ENCODE measurements around the gene KPNA1. TPM values are rescaled to one million over a fixed set of nuclear protein-coding genes. Genes with fewer than 3 reads are reported as not detected.

Gene KPNA1
- total RNA-seq, 3 donors from 2014 or later (not counting 1 experiment from before 2014, with no cell fraction given) = 62.3 to 67.1 (median 63.1) TPM

DNA sequence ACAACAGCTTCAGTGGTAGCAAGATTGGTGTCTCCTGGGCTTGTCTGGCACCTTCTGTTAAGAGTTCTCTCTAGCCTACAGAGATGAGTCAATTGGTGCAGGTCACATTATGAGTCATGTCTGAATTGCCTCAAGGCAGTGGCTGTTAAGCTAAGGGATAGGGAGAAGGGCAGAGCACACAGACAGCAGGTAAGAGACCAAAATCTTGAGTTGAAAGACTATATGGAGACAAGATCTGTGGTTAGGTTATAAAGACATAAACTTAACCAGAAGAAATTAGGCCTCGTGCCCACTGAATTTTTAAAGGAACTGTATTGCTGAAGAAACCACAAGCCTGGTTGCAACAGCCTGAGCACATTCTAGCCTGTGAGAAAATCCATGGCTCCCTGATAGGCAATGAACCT lies 19.2 kb upstream of the KPNA1 start:
- no peak overlapping the region for H3K4me3 Mint-ChIP-seq
- peak in 1 of 3 donors; percentile 49 for ATAC-seq

DNA sequence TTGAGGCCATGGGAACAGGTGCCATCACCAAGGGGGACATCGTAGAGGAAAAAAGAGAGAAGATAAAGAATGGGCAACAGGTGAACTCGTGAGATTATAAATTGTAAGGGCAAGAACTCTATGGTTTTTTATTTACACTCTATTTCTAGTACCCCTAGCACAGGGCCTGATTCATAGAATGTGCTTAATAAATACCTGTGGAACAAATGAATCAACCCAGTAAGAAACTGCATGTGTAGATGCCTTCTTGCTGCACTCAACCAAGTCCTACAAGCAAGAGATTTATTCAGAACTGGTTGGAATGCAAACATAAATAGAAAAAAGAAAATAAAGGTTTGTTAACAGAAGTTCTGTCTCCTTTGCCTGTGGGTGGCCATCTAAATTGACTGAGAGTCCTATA lies 18.7 kb upstream of the KPNA1 start:
- Histone ChIP-seq H3K27me3 (ENCODE audit: control insufficient read depth, insufficient read depth, low read length) (no peaks in the 10 kb centered on the region), H3K4me3 (ENCODE audit: low read length) (no peak overlapping the region), H3K9me3 (ENCODE audit: control insufficient read depth, insufficient read depth, low read length) (no peaks in the 10 kb centered on the region), H3K4me1 (ENCODE audit: control insufficient read depth, insufficient read depth, low read length) (no peaks in the 10 kb centered on the region), H3K36me3 (ENCODE audit: control insufficient read depth, insufficient read depth, low read length) (peaks cover 82% of the 10 kb centered on the region), H3K27ac (ENCODE audit: low read length) (no peak overlapping the region)
- DNase-seq (no peak), ATAC-seq (no peak)
- no peak overlapping the region for H3K4me3 Mint-ChIP-seq
- H3K27me3 Mint-ChIP-seq (ENCODE audit: low read depth in 2 of 2) = no peaks in the 10 kb centered on the region
- no peaks in the 10 kb centered on the region for H3K9me3 Mint-ChIP-seq
- H3K4me1 Mint-ChIP-seq = peaks cover 5 to 6% of the 10 kb centered on the region in 2 donors
- WGBS (ENCODE audit: insufficient coverage) = 82% methylated on average over 1 of the region's 2 CpGs
- peak overlapping the region in 1 of 2 donors; percentile 11 for H3K27ac Mint-ChIP-seq
- peaks cover 23% of the 10 kb centered on the region for H3K36me3 Mint-ChIP-seq
- TF ChIP-seq, protein P1, sequence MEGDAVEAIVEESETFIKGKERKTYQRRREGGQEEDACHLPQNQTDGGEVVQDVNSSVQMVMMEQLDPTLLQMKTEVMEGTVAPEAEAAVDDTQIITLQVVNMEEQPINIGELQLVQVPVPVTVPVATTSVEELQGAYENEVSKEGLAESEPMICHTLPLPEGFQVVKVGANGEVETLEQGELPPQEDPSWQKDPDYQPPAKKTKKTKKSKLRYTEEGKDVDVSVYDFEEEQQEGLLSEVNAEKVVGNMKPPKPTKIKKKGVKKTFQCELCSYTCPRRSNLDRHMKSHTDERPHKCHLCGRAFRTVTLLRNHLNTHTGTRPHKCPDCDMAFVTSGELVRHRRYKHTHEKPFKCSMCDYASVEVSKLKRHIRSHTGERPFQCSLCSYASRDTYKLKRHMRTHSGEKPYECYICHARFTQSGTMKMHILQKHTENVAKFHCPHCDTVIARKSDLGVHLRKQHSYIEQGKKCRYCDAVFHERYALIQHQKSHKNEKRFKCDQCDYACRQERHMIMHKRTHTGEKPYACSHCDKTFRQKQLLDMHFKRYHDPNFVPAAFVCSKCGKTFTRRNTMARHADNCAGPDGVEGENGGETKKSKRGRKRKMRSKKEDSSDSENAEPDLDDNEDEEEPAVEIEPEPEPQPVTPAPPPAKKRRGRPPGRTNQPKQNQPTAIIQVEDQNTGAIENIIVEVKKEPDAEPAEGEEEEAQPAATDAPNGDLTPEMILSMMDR (IDR thresholded peaks at IDR 0.05) = no peak
- intact Hi-C loops (cut with micrococcal nuclease) = no loop called here

More for the DNA sequence above, 19.2 kb upstream of the KPNA1 start:
- H3K9me3 Mint-ChIP-seq = no peaks in the 10 kb centered on the region
- no peak for DNase-seq
- Histone ChIP-seq H3K4me1 (ENCODE audit: control insufficient read depth, insufficient read depth, low read length) (no peaks in the 10 kb centered on the region), H3K27ac (ENCODE audit: low read length) (no peak overlapping the region), H3K36me3 (ENCODE audit: control insufficient read depth, insufficient read depth, low read length) (peaks cover 83% of the 10 kb centered on the region), H3K27me3 (ENCODE audit: control insufficient read depth, insufficient read depth, low read length) (no peaks in the 10 kb centered on the region), H3K9me3 (ENCODE audit: control insufficient read depth, insufficient read depth, low read length) (no peaks in the 10 kb centered on the region), H3K4me3 (ENCODE audit: low read length) (no peak overlapping the region)
- 29% methylated on average over 1 of the region's 1 CpG for WGBS (ENCODE audit: insufficient coverage)
- no peaks in the 10 kb centered on the region for H3K27me3 Mint-ChIP-seq (ENCODE audit: low read depth in 2 of 2)
- peaks cover 26% of the 10 kb centered on the region for H3K36me3 Mint-ChIP-seq
- TF ChIP-seq, protein P1 (IDR thresholded peaks at IDR 0.05) = no peak
- H3K27ac Mint-ChIP-seq = no peak overlapping the region
- H3K4me1 Mint-ChIP-seq = peaks cover 6 to 9% of the 10 kb centered on the region in 2 donors
- intact Hi-C loops (cut with micrococcal nuclease) = no loop called here

DNA sequence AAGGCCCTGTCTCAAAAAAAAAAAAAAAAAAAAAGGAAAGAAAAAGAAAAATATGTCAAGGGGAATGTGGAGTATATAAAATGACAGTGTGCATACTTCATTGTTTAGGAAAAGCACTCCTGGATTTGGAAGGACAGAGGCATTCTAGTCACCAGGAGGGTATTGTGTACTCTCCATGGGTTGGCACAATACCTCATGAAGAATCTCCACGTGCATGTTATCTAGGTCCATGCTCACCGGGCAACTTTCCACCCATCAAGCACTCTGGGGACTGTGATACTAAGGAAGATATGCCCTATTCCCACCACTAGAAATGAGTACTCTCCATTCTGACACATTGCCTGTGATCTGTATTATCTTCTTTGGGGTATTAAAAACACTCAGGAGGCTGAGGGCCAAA lies 15.4 kb upstream of the KPNA1 start:
- no peaks in the 10 kb centered on the region for H3K4me1 ChIP-seq (ENCODE audit: control insufficient read depth, insufficient read depth, low read length)
- intact Hi-C loops (cut with micrococcal nuclease) = no loop called here
- no peak overlapping the region for H3K27ac ChIP-seq (ENCODE audit: low read length)
- TF ChIP-seq, protein P1 (IDR thresholded peaks at IDR 0.05) = no peak
- 93% methylated on average over 2 of the region's 2 CpGs for WGBS (ENCODE audit: insufficient coverage)
- no peaks in the 10 kb centered on the region for H3K4me1 Mint-ChIP-seq
- H3K36me3 Mint-ChIP-seq = peaks cover 10% of the 10 kb centered on the region
- no peak overlapping the region for H3K4me3 ChIP-seq (ENCODE audit: low read length)
- no peaks in the 10 kb centered on the region for H3K9me3 Mint-ChIP-seq
- ATAC-seq = no peak
- H3K27me3 ChIP-seq (ENCODE audit: control insufficient read depth, insufficient read depth, low read length) = no peaks in the 10 kb centered on the region
- no peaks in the 10 kb centered on the region for H3K27me3 Mint-ChIP-seq (ENCODE audit: low read depth in 2 of 2)
- H3K9me3 ChIP-seq (ENCODE audit: control insufficient read depth, insufficient read depth, low read length) = no peaks in the 10 kb centered on the region
- no peak overlapping the region for H3K4me3 Mint-ChIP-seq
- DNase-seq = no peak
- peaks cover 58% of the 10 kb centered on the region for H3K36me3 ChIP-seq (ENCODE audit: control insufficient read depth, insufficient read depth, low read length)
- H3K27ac Mint-ChIP-seq = peak overlapping the region in 1 of 2 donors; percentile 62

DNA sequence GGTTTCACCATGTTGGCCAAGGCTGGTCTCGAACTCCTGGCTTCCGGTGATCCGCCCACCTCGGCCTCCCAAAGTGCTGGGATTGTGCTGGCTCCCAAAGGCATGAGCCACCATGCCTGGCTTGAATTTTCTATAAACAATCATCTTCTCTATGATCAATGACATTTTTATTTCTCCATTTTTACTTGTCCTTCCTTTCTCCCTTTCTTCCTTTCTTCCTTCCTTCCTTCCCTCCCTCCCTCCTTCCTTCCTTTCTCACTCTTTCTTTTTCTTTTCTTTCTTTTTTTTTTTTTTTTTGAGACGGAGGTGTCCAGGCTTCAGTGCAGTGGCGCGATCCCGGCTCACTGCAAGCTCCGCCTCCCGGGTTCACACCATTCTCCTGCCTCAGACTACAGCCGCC lies 8.6 kb upstream of the KPNA1 start:
- WGBS (ENCODE audit: insufficient coverage) = 99% methylated on average over 4 of the region's 11 CpGs
- H3K4me3 Mint-ChIP-seq = no peak overlapping the region
- H3K9me3 Mint-ChIP-seq = no peaks in the 10 kb centered on the region
- intact Hi-C loops (cut with micrococcal nuclease) = no loop called here
- H3K27ac Mint-ChIP-seq = no peak overlapping the region
- TF ChIP-seq, protein P1 (IDR thresholded peaks at IDR 0.05) = no peak
- peaks cover 7% of the 10 kb centered on the region for H3K36me3 ChIP-seq (ENCODE audit: control insufficient read depth, insufficient read depth, low read length)
- DNase-seq (no peak), ATAC-seq (no peak)
- no peaks in the 10 kb centered on the region for H3K4me1 Mint-ChIP-seq
- no peaks in the 10 kb centered on the region for H3K27me3 ChIP-seq (ENCODE audit: control insufficient read depth, insufficient read depth, low read length)
- H3K9me3 ChIP-seq (ENCODE audit: control insufficient read depth, insufficient read depth, low read length) = no peaks in the 10 kb centered on the region
- H3K4me3 ChIP-seq (ENCODE audit: low read length) = no peak overlapping the region
- peaks cover 0 to 4% of the 10 kb centered on the region in 2 donors for H3K27me3 Mint-ChIP-seq (ENCODE audit: low read depth in 2 of 2)
- H3K36me3 Mint-ChIP-seq = no peaks in the 10 kb centered on the region
- no peak overlapping the region for H3K27ac ChIP-seq (ENCODE audit: low read length)
- no peaks in the 10 kb centered on the region for H3K4me1 ChIP-seq (ENCODE audit: control insufficient read depth, insufficient read depth, low read length)

Measured in natural killer cell (primary cell).